Endothelial cell of umbilical vein (primary cell): ENCODE data around the gene CCDC60.

Source experiments
- EZH2 ChIP-seq: IDR thresholded peaks from 2 replicates; pipeline ENCODE4 v1.6.1; 2012; ENCODE audit warnings: borderline replicate concordance, low read depth, mild to moderate bottlenecking, moderate library complexity, low read length, inconsistent platforms; ENCODE audit not compliant: severe bottlenecking
- MYC ChIP-seq: IDR thresholded peaks from one replicate; pipeline ENCODE4 v1.6.1; 2011; ENCODE audit warnings: mild to moderate bottlenecking, low read depth, low read length
- POLR2A ChIP-seq: IDR thresholded peaks from 2 replicates; pipeline ENCODE4 v1.6.1; 2012; ENCODE audit warnings: low read depth, mild to moderate bottlenecking, control low read depth, low read length

DNA sequence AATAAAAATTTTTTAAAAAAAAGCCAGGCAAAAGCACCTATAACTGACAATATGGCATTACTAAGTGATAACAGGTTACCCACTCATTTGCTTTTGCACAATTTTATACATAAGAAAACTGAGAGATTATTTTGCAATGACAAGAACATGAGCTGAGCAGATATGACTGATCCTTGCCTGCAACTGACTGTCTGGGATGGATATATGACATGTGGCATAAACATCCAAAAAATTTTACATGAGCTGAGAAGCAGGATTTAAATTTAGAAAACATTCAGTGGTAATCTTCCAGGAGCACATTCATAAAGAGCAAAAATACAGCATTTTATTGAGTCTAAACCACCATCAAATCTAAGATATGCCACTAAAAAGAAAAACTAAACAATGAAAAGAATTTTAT lies 133.8 kb downstream of the CCDC60 start:
- TF ChIP-seq POLR2A = no peak
- TF ChIP-seq EZH2 = no peak
- TF ChIP-seq MYC = no peak
